ENCODE measurements around the gene UPF2. TPM values are rescaled to one million over a fixed set of nuclear protein-coding genes. Genes with fewer than 3 reads are reported as not detected.

UPF2 gene
- total RNA-seq, 1 donor from 2014 or later: 37.1 TPM

Other genes with a start within 250 kb of the UPF2 start
- gene PROSER2, start 219.5 kb downstream of the UPF2 start, total RNA-seq: 0.23 and 0.32 TPM in 2 replicates
- gene DHTKD1, start 26.1 kb upstream of the UPF2 start, total RNA-seq: 19.7 and 20.8 TPM in 2 replicates
- gene SEC61A2, start 86.9 kb upstream of the UPF2 start, total RNA-seq: 10.6 and 12.5 TPM in 2 replicates
- 91.5 and 97.9 TPM in 2 replicates for gene NUDT5, start 153.1 kb upstream of the UPF2 start, total RNA-seq
- 102 and 104 TPM in 2 replicates for gene CDC123, start 153.4 kb upstream of the UPF2 start, total RNA-seq